Suprapubic skin (tissue), 4 donors: ENCODE results near the gene SVOP. TPM values are rescaled to one million over a fixed set of nuclear protein-coding genes. Genes with fewer than 3 reads are reported as not detected.

Source experiments
- DNase-seq, 2 donors: peaks; one replicate each; pipeline ENCODE4 v3.0.0-alpha.2; 2019; ENCODE audit warnings: low spot score in 2 of 2
- H3K27ac ChIP-seq: fragments of 200-600 bp; sonication (generic); one replicate; pipeline ENCODE4 v1.5.1; 2019
- H3K27me3 ChIP-seq: fragments of 200-600 bp; sonication (generic); one replicate; pipeline ENCODE4 v1.5.1; 2019
- H3K36me3 ChIP-seq: fragments of 200-600 bp; sonication (generic); one replicate; pipeline ENCODE4 v1.5.1; 2019
- H3K4me1 ChIP-seq: fragments of 200-600 bp; sonication (generic); one replicate; pipeline ENCODE4 v1.5.1; 2019
- H3K4me3 ChIP-seq: fragments of 200-600 bp; sonication (generic); one replicate; pipeline ENCODE4 v1.5.1; 2019; ENCODE audit warnings: mild to moderate bottlenecking
- H3K9me3 ChIP-seq: fragments of 200-600 bp; sonication (generic); one replicate; pipeline ENCODE4 v1.5.1; 2019
- CTCF ChIP-seq, 2 donors: fragments of 200-600 bp in 1 of 2; fragments of 450-650 bp in 1 of 2; sonication (generic) in 1 of 2; IDR thresholded peaks; one replicate each; pipeline ENCODE4 v1.5.1; 2016 to 2019; ENCODE audit warnings: antibody characterized with exemption in 2 of 2, mild to moderate bottlenecking in 1 of 2, moderate library complexity in 1 of 2
- EP300 ChIP-seq: sonication (generic); formaldehyde crosslinking; IDR thresholded peaks from one replicate; pipeline ENCODE4 v1.6.1; 2017; ENCODE audit warnings: antibody characterized with exemption
- POLR2A ChIP-seq, 2 donors: fragments of 450-650 bp; IDR thresholded peaks; one replicate each; pipeline ENCODE4 v1.6.1; 2017; ENCODE audit warnings: antibody characterized with exemption in 2 of 2, mild to moderate bottlenecking in 2 of 2, moderate library complexity in 2 of 2
- POLR2AphosphoS5 ChIP-seq, 3 donors: sonication (generic); formaldehyde crosslinking; IDR thresholded peaks; one replicate each; pipeline ENCODE4 v1.6.1; 2017; ENCODE audit warnings: antibody characterized with exemption in 3 of 3
- WGBS: methylation state at CpG from one replicate; pipeline ENCODE4 v1.1.5; 2018; 5-methylcytosine and 5-hydroxymethylcytosine counted together
- total RNA-seq, 4 donors: library from RNA; depleted of rRNA; stranded (reverse); fragments of >200 nt; gene quantifications; one replicate each; pipeline ENCODE4 v1.1.0, GENCODE V29; 2016

SVOP gene
- total RNA-seq, 4 donors from 2014 or later: not detected

DNA sequence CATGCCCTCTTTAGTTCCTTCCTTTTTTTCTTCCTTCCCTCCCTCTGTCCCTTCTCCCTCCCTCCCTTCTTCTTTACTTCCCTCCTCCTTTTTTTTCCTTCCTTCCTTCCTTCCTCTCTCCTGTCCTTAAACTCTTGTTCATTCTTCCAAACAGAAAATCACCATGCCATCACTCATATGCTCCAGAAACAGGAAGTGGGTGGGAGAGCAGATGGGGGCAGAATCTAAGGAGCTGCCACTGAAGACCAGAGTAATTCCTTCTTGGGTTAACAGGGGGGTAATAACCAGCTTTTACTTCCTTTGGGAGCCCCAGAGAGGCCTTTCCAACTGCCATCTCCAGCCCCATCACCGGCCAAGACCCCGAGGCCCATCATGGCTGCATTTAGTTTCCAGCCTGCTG is 51.2 kb downstream of the SVOP start:
- no peak overlapping the region for H3K27ac ChIP-seq
- TF ChIP-seq EP300: no peak
- TF ChIP-seq CTCF (IDR thresholded peaks at IDR 0.05): no peak
- no peak for TF ChIP-seq POLR2AphosphoS5 (IDR thresholded peaks at IDR 0.05)
- no peak for TF ChIP-seq POLR2A (IDR thresholded peaks at IDR 0.05)
- DNase-seq: no peak
- WGBS: 77% methylated on average over 2 of the region's 2 CpGs
- peaks cover 3% of the 10 kb centered on the region for H3K27me3 ChIP-seq
- H3K36me3 ChIP-seq: no peaks in the 10 kb centered on the region
- no peak overlapping the region for H3K4me3 ChIP-seq
- H3K9me3 ChIP-seq: no peaks in the 10 kb centered on the region
- peaks cover 9% of the 10 kb centered on the region for H3K4me1 ChIP-seq

- Histone ChIP-seq H3K4me3 (no peak overlapping the region), H3K27me3 (peaks cover 3% of the 10 kb centered on the region), H3K4me1 (peaks cover 16% of the 10 kb centered on the region), H3K9me3 (no peaks in the 10 kb centered on the region), H3K36me3 (no peaks in the 10 kb centered on the region), H3K27ac (no peak overlapping the region)
- DNase-seq: no peak
- no peak for TF ChIP-seq POLR2AphosphoS5 (IDR thresholded peaks at IDR 0.05)
- 56% methylated on average over 2 of the region's 2 CpGs for WGBS
Observed at GRCh38 chr12:108967869-108968540, 52.9 kb downstream of the SVOP start.

DNA sequence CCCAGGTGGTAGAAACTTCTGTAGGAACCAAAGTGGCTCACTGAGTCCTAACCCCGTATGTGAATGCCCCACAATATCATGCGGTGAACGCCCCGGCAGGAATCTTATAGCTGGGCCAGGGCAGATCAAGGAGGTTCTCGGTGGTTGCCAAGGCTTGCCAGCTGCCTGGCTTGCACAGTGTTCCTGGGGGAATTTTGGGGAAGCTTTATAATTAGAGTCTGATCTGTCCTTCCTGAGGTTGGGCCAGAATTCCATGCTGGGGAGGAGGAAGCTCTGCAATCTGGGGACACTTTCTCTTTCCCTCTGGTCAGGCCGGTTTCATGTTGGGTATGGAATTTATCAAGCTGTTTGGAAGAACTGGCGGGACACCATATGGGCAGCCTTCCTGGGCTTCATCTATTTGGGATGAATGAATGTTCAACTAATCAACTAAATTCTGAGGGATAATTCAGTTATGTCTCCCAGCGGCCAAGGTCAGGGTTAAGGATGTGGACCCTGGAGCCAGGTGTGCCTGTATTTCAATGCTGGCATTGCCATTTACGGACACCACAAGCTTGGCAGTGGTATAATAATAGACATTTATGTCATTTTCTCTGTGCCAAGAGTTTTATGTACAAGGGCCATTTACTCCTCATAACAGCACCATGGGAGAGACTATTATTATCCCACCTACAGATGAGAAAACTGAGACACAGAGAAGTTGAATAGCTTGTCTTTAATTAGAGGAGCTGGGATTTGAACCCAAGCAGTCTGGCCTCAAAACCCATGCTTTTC is 54.3 kb downstream of the SVOP start:
- H3K27me3 ChIP-seq: no peaks in the 10 kb centered on the region
- H3K36me3 ChIP-seq: no peaks in the 10 kb centered on the region
- no peak overlapping the region for H3K27ac ChIP-seq
- H3K4me1 ChIP-seq: peaks cover 16% of the 10 kb centered on the region
- no peak overlapping the region for H3K4me3 ChIP-seq
- WGBS: 40% methylated on average over 9 of the region's 9 CpGs
- no peaks in the 10 kb centered on the region for H3K9me3 ChIP-seq
- no peak for DNase-seq
- TF ChIP-seq POLR2A (IDR thresholded peaks at IDR 0.05) (no peak), POLR2AphosphoS5 (IDR thresholded peaks at IDR 0.05) (no peak), EP300 (no peak), CTCF (IDR thresholded peaks at IDR 0.05) (no peak)

DNA sequence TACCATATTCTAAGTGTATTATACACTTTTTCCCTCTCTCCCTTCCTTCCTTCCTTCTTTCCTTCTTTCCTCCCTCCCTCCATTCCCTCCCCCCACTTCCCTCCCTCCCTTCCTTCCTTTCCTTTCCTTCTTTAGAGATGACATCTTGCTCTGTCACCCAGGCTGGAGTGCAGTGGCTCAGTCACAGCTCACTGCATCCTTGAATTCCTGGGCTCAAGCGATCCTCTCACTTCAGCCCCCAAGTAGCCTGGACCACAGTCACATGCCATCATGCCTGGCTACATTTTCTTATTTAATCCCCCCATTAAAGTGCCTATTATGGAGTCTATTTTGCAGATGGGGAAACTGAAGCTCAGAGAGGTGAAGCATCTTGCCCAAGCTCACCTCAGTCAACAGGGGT is 55.0 kb downstream of the SVOP start:
- DNase-seq: no peak
- WGBS: 93% methylated on average over 1 of the region's 1 CpG
- Histone ChIP-seq H3K27me3 (no peaks in the 10 kb centered on the region), H3K4me3 (no peak overlapping the region), H3K27ac (no peak overlapping the region), H3K4me1 (peaks cover 16% of the 10 kb centered on the region), H3K36me3 (no peaks in the 10 kb centered on the region), H3K9me3 (no peaks in the 10 kb centered on the region)
- TF ChIP-seq POLR2A (IDR thresholded peaks at IDR 0.05): no peak
- no peak for TF ChIP-seq POLR2AphosphoS5 (IDR thresholded peaks at IDR 0.05)
- no peak for TF ChIP-seq CTCF (IDR thresholded peaks at IDR 0.05)
- no peak for TF ChIP-seq EP300

- no peak for TF ChIP-seq POLR2A (IDR thresholded peaks at IDR 0.05)
- no peak for TF ChIP-seq EP300
- no peak for TF ChIP-seq POLR2AphosphoS5 (IDR thresholded peaks at IDR 0.05)
- no peak for TF ChIP-seq CTCF (IDR thresholded peaks at IDR 0.05)
- Histone ChIP-seq H3K9me3 (no peaks in the 10 kb centered on the region), H3K27me3 (no peaks in the 10 kb centered on the region), H3K27ac (no peak overlapping the region), H3K4me1 (peaks cover 16% of the 10 kb centered on the region), H3K4me3 (no peak overlapping the region), H3K36me3 (no peaks in the 10 kb centered on the region)
- DNase-seq: no peak
- WGBS: 32% methylated on average over 8 of the region's 8 CpGs
Observed at GRCh38 chr12:108964371-108965352, 56.2 kb downstream of the SVOP start.
